ENCODE measurements around the gene WDR77. TPM values are rescaled to one million over a fixed set of nuclear protein-coding genes. Genes with fewer than 3 reads are reported as not detected.

WDR77 gene
- total and polyA plus RNA-seq, 2 of the 4 experiments (the other 2 are of a cell fraction): 80.8 to 87.0 TPM

DNA sequence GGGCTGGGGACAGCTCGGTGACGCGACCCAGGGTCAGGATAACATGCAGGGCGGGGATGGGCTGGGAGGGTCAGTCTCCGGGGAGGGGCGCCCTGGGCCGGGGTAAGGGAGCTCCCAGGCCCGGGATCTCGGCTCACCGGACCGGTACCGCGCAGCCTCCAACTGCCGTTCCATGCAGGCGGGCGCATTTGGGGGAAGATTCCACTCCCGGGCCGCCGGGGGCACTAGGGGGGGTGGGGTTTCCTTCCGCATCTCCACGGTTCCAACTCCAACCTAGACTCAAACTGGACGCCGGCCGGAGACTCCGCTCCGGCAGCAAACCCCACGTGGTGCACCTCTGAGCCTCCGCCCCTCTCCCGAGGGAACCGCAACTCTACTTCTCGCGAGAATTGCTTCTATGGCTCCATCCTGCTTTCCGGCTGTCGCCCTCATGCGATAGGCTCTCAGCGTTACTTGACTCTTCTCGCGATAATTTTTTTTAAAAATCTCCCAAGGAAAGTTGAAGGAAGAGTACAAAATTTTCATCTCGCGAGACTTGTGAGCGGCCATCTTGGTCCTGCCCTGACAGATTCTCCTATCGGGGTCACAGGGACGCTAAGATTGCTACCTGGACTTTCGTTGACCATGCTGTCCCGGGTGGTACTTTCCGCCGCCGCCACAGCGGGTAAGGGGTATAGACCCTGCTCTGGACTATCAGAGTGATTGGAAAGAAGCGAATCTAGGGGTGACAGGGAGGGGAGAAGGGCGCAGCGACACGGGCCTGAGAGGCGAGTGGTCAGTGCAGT, at the start of gene WDR77, which contains the start of gene ATP5PB (continued):
- TF ChIP-seq, protein P1, sequence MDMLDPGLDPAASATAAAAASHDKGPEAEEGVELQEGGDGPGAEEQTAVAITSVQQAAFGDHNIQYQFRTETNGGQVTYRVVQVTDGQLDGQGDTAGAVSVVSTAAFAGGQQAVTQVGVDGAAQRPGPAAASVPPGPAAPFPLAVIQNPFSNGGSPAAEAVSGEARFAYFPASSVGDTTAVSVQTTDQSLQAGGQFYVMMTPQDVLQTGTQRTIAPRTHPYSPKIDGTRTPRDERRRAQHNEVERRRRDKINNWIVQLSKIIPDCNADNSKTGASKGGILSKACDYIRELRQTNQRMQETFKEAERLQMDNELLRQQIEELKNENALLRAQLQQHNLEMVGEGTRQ (IDR thresholded peaks at IDR 0.05; ENCODE audit: low read depth, low read length): peak; percentile 95

DNA sequence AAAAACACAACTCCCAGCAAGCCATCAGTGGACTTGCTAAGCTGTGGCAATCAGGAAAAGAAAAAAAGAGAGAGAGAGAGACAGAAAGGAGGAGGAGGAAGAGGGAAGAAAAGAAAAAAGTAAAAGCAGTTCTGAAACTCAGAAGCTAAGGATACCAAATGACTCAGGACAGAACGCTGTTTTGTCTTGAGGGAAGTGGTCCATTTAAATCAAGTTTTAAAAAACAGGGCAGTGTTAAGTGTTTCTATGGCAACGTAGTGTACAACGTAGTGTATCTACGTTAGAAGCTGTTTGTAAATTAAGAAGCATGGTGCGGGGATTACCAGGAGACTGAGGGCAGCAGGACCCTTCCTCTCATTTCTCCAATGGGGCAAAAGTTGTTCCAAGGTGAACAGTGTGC, 48.5 kb upstream of the WDR77 start:
- Histone ChIP-seq H2AK9ac (replicated peaks; ENCODE audit: low read depth, low read length, poor library complexity) (no peak overlapping the region), H4K91ac (ENCODE audit: insufficient read depth, low read depth, low read length) (no peak overlapping the region), H3K4me1 (ENCODE audit: control insufficient read depth, insufficient read depth, low read length) (no peaks in the 10 kb centered on the region), H3K4me3 (ENCODE audit: insufficient read depth, low read depth, low read length) (no peak overlapping the region), H2BK5ac (ENCODE audit: low read depth, low read length, poor library complexity, severe bottlenecking) (no peak overlapping the region), H2AK5ac (ENCODE audit: low read depth, low read length) (no peak overlapping the region; the same call in 1 of the 2 replicates), H3K9me1 (ENCODE audit: insufficient read depth, low read length) (no peaks in the 10 kb centered on the region), H3K27me3 (ENCODE audit: control insufficient read depth, insufficient read depth, low read length) (peaks cover 25% of the 10 kb centered on the region), H4K20me1 (ENCODE audit: insufficient read depth, low read length) (no peaks in the 10 kb centered on the region), H2BK20ac (ENCODE audit: low read depth, low read length) (no peak overlapping the region), H2BK120ac (ENCODE audit: low read depth, low read length) (no peak overlapping the region), H3K36me3 (ENCODE audit: control insufficient read depth, insufficient read depth, low read length) (no peaks in the 10 kb centered on the region), H3K9ac (ENCODE audit: low read depth, low read length) (no peak overlapping the region), H3K9me3 (ENCODE audit: control insufficient read depth, insufficient read depth, low read length) (peaks cover 2% of the 10 kb centered on the region; the same call in 1 of the 2 replicates), H3K27ac (ENCODE audit: insufficient read depth, low read length) (no peak overlapping the region), H2BK15ac (ENCODE audit: low read depth, low read length) (no peak overlapping the region), H3K4me2 (ENCODE audit: low read depth, low read length) (no peak overlapping the region), H4K5ac (ENCODE audit: low read depth, low read length) (no peak overlapping the region), H3K56ac (ENCODE audit: extremely low read depth, insufficient read depth, low read length) (no peak overlapping the region), H2AFZ (replicated peaks; ENCODE audit: low read length, poor library complexity) (no peak overlapping the region), H3K14ac (replicated peaks; ENCODE audit: low read depth, low read length) (no peak overlapping the region), H3K79me1 (ENCODE audit: low read depth in 1 of 2, low read length in 2 of 2) (no peaks in the 10 kb centered on the region), H3K4ac (ENCODE audit: low read depth, low read length) (no peak overlapping the region), H3K23ac (ENCODE audit: low read depth, low read length) (no peak overlapping the region), H3K18ac (ENCODE audit: low read depth, low read length) (no peak overlapping the region), H4K8ac (ENCODE audit: low read depth in 2 of 2, low read length in 2 of 2) (no peak overlapping the region)
- TF ChIP-seq MAZ (IDR thresholded peaks at IDR 0.05; ENCODE audit: borderline replicate concordance, low read depth, low read length): no peak
- no peak for TF ChIP-seq FOS (IDR thresholded peaks at IDR 0.05; ENCODE audit: low read depth, low read length)
- TF ChIP-seq NFE2L2 (IDR thresholded peaks at IDR 0.05; ENCODE audit: low read depth, low read length): no peak
- in situ Hi-C loops (cut with MboI; ENCODE audit: low sequenced_read_pairs): loop anchor here (25.0 kb wide), 1 partner anchor 865 kb away; no protein-coding TSS in a partner anchor
- dilution Hi-C loops (cut with HindIII; ENCODE audit: low sequenced_read_pairs, unreplicated experiment): no loop called here
- DNase-seq (no peak), ATAC-seq (ENCODE audit: low read depth) (no peak)
- ChIA-PET CTCF (interaction anchor here (0.6 to 2.0 kb wide), 3 partner anchors 10 to 1216 kb away, joined by 4 to 12 read pairs (median 5); no protein-coding TSS in a partner anchor), POLR2A (ENCODE audit: unreplicated experiment) (no interaction called here)
- WGBS, 2 experiments (ENCODE audit: extremely low coverage in 2 of 2, insufficient read length in 1 of 2): 63% methylated on average over 1 of the region's 5 CpGs; no CpG with 5 or more reads in 1 of the 2 experiments
- BruUV-seq (replicated peaks): no TSS peak
- intact Hi-C loops (cut with micrococcal nuclease): no loop called here

Data from IMR-90 (cell line).